Breast epithelium (tissue), 4 donors: ENCODE data around the gene NRL. TPM values are rescaled to one million over a fixed set of nuclear protein-coding genes. Genes with fewer than 3 reads are reported as not detected.

ENCODE experiments used
- DNase-seq, 2 donors: peaks; one replicate each; pipeline ENCODE4 v3.0.0-alpha.2; 2019; ENCODE audit warnings: low spot score in 2 of 2
- H3K27ac ChIP-seq, 2 donors: fragments of 200-600 bp; sonication (generic) in 1 of 2; one replicate each; pipeline ENCODE4 v1.5.1; 2016 to 2019; ENCODE audit warnings: mild to moderate bottlenecking in 1 of 2
- H3K27me3 ChIP-seq, 2 donors: fragments of 200-600 bp; sonication (generic) in 1 of 2; one replicate each; pipeline versions ENCODE4 v1.5.1 to v1.6.0; 2017 to 2019; ENCODE audit warnings: control low read depth in 1 of 2, mild to moderate bottlenecking in 1 of 2
- H3K36me3 ChIP-seq: fragments of 200-600 bp; one replicate; pipeline ENCODE4 v1.5.1; 2019
- H3K4me1 ChIP-seq, 2 donors: fragments of 200-600 bp; sonication (generic); one replicate each; pipeline ENCODE4 v1.5.1; 2016 to 2019; ENCODE audit warnings: control low read depth in 1 of 2
- H3K4me3 ChIP-seq, 3 donors: fragments of 200-600 bp; sonication (generic); 1 replicate in 2 of 3; 2 replicates in 1 of 3; pipeline ENCODE4 v1.5.1; 2016 to 2019; ENCODE audit warnings: mild to moderate bottlenecking in 3 of 3, moderate library complexity in 2 of 3
- H3K9me3 ChIP-seq, 2 donors: fragments of 200-600 bp; sonication (generic) in 1 of 2; one replicate each; pipeline ENCODE4 v1.5.1; 2016 to 2019; ENCODE audit warnings: control low read depth in 1 of 2
- POLR2A ChIP-seq: fragments of 450-650 bp; IDR thresholded peaks from one replicate; pipeline ENCODE4 v1.6.1; 2016; ENCODE audit warnings: antibody characterized with exemption, mild to moderate bottlenecking, moderate library complexity
- POLR2AphosphoS5 ChIP-seq, 3 donors: sonication (generic); formaldehyde crosslinking; IDR thresholded peaks; one replicate each; pipeline ENCODE4 v1.6.1; 2017; ENCODE audit warnings: antibody characterized with exemption in 3 of 3
- intact Hi-C: fragments of 100-400 bp; cut with DNase I; formaldehyde crosslinking; loops from one replicate; pipeline ENCODE4 v1.15.1; 2023; ENCODE audit warnings: low total_unique reads
- total RNA-seq, 3 donors: library from RNA; depleted of rRNA; stranded (reverse); fragments of >200 nt; gene quantifications; one replicate each; pipeline ENCODE4 v1.1.0, GENCODE V29; 2016
- TF ChIP-seq, protein P1 (sequence below), 3 donors: fragments of 450-650 bp; IDR thresholded peaks; one replicate each; pipeline ENCODE4 v1.5.1; 2016 to 2017; ENCODE audit warnings: antibody characterized with exemption in 3 of 3, mild to moderate bottlenecking in 3 of 3, moderate library complexity in 3 of 3

The NRL gene
- total RNA-seq, 3 donors from 2014 or later: 2.1 to 5.6 (median 2.5) TPM

DNA sequence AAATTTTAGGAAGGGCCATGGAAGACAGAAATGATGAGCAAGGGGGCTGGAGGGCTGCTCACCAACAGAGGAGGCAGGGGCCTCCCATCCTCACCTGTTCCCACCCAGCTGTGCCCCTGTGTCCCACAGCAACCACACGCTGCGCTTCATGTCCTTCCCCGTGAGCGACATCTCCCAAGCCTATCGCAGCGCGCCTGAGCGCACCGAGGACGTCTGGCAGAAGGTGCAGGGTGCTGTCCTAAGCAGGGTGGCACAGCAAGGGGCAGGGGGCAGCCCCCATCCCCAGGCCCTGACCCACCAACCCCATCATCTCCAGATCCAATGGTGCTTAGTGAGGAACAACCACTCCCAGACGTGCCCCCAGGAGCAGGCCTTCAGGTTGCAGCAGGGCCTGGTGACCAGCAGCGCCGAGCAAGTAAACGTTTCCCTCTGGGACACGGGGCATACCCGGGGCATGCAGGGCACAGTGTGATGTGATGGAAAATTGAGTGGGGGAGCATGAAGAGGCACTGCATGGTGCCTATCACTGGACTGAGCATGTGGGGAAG is 54.8 kb downstream of the NRL start:
- Histone ChIP-seq H3K27ac (no peak overlapping the region), H3K4me3 (no peak overlapping the region), H3K27me3 (no peaks in the 10 kb centered on the region), H3K4me1 (no peaks in the 10 kb centered on the region), H3K9me3 (no peaks in the 10 kb centered on the region), H3K36me3 (no peaks in the 10 kb centered on the region)
- no peak for TF ChIP-seq POLR2AphosphoS5 (IDR thresholded peaks at IDR 0.05)
- TF ChIP-seq, protein P1, sequence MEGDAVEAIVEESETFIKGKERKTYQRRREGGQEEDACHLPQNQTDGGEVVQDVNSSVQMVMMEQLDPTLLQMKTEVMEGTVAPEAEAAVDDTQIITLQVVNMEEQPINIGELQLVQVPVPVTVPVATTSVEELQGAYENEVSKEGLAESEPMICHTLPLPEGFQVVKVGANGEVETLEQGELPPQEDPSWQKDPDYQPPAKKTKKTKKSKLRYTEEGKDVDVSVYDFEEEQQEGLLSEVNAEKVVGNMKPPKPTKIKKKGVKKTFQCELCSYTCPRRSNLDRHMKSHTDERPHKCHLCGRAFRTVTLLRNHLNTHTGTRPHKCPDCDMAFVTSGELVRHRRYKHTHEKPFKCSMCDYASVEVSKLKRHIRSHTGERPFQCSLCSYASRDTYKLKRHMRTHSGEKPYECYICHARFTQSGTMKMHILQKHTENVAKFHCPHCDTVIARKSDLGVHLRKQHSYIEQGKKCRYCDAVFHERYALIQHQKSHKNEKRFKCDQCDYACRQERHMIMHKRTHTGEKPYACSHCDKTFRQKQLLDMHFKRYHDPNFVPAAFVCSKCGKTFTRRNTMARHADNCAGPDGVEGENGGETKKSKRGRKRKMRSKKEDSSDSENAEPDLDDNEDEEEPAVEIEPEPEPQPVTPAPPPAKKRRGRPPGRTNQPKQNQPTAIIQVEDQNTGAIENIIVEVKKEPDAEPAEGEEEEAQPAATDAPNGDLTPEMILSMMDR (IDR thresholded peaks at IDR 0.05): no peak
- TF ChIP-seq POLR2A: no peak
- intact Hi-C loops: no loop called here
- DNase-seq: no peak

DNA sequence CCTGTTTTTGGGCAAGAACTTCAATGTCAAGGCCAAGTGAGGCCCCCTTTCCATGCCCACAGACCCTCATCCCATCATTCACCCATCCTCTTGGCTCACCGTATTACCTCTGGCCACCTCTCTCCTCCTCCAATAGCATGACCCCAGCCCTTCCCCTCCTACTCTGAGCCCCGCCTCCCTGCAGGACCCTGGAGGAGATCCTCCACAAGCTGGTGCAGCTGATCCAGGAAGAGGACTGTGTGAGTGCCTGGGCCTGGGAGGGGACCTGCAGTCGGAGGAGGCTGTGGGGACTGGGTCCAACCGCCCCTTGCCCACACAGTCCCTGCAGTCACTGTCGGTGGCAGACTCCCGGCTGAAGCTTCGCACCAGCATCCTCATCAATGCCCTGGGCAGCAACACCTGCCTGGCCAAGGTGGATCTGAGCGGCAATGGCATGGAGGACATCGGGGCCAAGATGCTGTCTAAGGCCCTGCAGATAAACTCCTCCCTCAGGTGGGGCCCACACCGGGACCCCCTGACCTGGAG is 55.7 kb downstream of the NRL start:
- TF ChIP-seq, protein P1 (IDR thresholded peaks at IDR 0.05): no peak
- TF ChIP-seq POLR2A (no peak), POLR2AphosphoS5 (IDR thresholded peaks at IDR 0.05) (no peak)
- no peaks in the 10 kb centered on the region for H3K4me1 ChIP-seq
- no peaks in the 10 kb centered on the region for H3K36me3 ChIP-seq
- no peak overlapping the region for H3K4me3 ChIP-seq
- intact Hi-C loops: no loop called here
- no peak overlapping the region for H3K27ac ChIP-seq
- DNase-seq: no peak
- no peaks in the 10 kb centered on the region for H3K9me3 ChIP-seq
- H3K27me3 ChIP-seq: no peaks in the 10 kb centered on the region

DNA sequence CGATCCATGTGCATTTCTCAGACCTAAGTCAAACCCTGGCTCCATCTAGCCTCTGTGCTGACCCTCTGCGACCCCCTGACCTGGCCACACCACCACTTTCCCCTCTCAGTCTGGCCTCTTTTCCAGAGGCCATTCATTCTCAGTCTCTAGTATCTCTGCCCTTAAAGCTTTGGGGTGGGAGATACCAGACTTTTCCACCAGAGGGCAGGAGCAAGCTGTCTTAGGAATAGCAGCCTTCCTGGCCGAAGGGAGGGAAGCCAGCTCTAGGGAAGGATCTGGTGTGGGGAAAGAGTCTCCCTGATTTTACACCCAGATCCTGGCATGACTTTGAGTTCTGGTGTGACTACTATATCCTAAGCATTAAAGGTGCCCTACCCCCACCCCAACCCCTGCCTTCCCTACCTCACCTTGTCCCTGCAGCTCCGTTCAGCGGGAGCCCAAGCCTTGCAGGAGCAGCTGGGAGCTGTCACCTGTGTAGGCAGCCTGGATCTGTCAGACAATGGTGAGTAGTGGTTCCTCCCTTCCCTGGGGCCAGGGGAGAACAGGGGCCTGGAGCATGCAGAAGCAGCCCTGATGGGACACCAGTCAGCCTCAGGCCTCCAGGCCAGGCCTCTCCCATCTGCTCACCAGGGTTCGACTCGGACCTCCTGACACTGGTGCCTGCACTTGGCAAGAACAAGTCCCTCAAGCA is 56.3 kb downstream of the NRL start:
- Histone ChIP-seq H3K9me3 (no peaks in the 10 kb centered on the region), H3K27me3 (no peaks in the 10 kb centered on the region), H3K36me3 (no peaks in the 10 kb centered on the region), H3K4me1 (no peaks in the 10 kb centered on the region), H3K27ac (no peak overlapping the region), H3K4me3 (no peak overlapping the region)
- TF ChIP-seq, protein P1 (IDR thresholded peaks at IDR 0.05): peak; percentile 48 to 95 (median 79)
- no peak for TF ChIP-seq POLR2A
- peak in 1 of 3 donors; percentile 15 for TF ChIP-seq POLR2AphosphoS5 (IDR thresholded peaks at IDR 0.05)
- intact Hi-C loops: no loop called here
- DNase-seq: peak in 1 of 2 donors; percentile 71

DNA sequence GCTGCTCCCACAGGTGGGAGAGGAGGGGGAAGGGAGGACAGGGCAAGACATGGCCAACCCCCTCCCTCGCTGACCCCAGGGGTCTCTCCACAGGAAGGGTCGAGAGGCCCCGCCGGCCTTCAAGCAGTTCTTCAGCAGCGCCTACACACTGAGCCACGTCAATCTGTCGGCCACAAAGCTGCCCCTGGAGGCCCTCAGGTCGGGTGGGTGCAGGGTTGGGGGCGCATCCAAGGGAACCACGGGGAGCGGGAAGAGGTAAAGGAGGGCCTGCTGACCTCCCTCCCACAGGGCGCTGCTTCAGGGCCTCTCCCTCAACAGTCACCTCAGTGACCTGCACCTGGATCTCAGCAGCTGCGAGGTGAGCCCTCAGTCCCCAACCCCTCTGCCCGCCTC is 56.9 kb downstream of the NRL start:
- no peak for DNase-seq
- H3K27me3 ChIP-seq: no peaks in the 10 kb centered on the region
- TF ChIP-seq, protein P1 (IDR thresholded peaks at IDR 0.05): no peak
- TF ChIP-seq POLR2A (no peak), POLR2AphosphoS5 (IDR thresholded peaks at IDR 0.05) (no peak)
- no peaks in the 10 kb centered on the region for H3K9me3 ChIP-seq
- H3K4me1 ChIP-seq: no peaks in the 10 kb centered on the region
- H3K4me3 ChIP-seq: no peak overlapping the region
- no peaks in the 10 kb centered on the region for H3K36me3 ChIP-seq
- intact Hi-C loops: no loop called here
- H3K27ac ChIP-seq: no peak overlapping the region

DNA sequence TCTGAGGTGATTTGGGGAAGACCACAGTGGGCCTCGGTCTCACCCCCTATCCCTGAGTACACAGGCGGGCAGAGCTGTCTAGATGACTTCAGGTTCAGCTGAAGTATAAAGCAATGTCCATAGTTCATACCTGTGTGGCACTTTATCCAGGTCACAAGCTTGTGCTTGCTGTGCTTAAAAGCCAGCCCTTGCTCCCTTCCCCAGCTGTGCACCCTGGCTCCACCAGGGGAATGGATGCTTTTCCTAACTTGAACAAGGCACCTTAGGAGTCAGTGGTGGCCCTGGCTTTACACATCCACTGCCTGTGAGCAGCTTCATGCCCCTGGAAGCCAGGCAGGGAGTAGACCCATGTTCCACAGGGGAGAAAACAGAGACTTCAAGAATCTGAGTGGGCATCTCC is 57.5 kb downstream of the NRL start:
- Histone ChIP-seq H3K9me3 (no peaks in the 10 kb centered on the region), H3K4me1 (no peaks in the 10 kb centered on the region), H3K27me3 (no peaks in the 10 kb centered on the region), H3K4me3 (no peak overlapping the region), H3K27ac (no peak overlapping the region), H3K36me3 (no peaks in the 10 kb centered on the region)
- no peak for DNase-seq
- TF ChIP-seq POLR2A (no peak), POLR2AphosphoS5 (IDR thresholded peaks at IDR 0.05) (no peak)
- TF ChIP-seq, protein P1 (IDR thresholded peaks at IDR 0.05): no peak
- intact Hi-C loops: no loop called here
